Type B pancreatic cell (in vitro differentiated cells): ENCODE data around the gene GPM6B. TPM values are rescaled to one million over a fixed set of nuclear protein-coding genes. Genes with fewer than 3 reads are reported as not detected.

Source experiments
- DNase-seq: peaks from one replicate; pipeline ENCODE4 v3.0.0; 2021; ENCODE audit warnings: mixed read lengths; ENCODE audit not compliant: unreplicated experiment; ENCODE audit errors: extremely low spot score
- H3K27ac Mint-ChIP-seq: 2 replicates; pipeline ENCODE4 v1.8.0; 2021; ENCODE audit warnings: mild to moderate bottlenecking, mixed read lengths
- H3K27me3 Mint-ChIP-seq: 2 replicates; pipeline ENCODE4 v1.8.0; 2021; ENCODE audit warnings: mixed read lengths
- H3K36me3 Mint-ChIP-seq: 2 replicates; pipeline ENCODE4 v1.8.0; 2021; ENCODE audit warnings: mixed read lengths
- H3K4me1 Mint-ChIP-seq: one replicate; pipeline ENCODE4 v1.8.0; 2021; ENCODE audit warnings: mixed read lengths; ENCODE audit not compliant: unreplicated experiment
- H3K4me3 Mint-ChIP-seq: 2 replicates; pipeline ENCODE4 v1.8.0; 2021; ENCODE audit warnings: mild to moderate bottlenecking, mixed read lengths
- H3K9me3 Mint-ChIP-seq: 2 replicates; pipeline ENCODE4 v1.8.0; 2021; ENCODE audit warnings: mixed read lengths
- CTCF ChIP-seq: fragments of 200-600 bp; sonication (generic); conservative IDR thresholded peaks from 2 replicates; pipeline ENCODE4 v1.5.0; 2021; ENCODE audit warnings: antibody characterized with exemption, mild to moderate bottlenecking
- total RNA-seq: library from RNA; stranded (reverse); gene quantifications from 2 replicates; pipeline ENCODE4 v1.2.1, GENCODE V29; 2021; ENCODE audit warnings: low replicate concordance

Gene GPM6B
- total RNA-seq, 1 donor from 2014 or later, result 17.3 TPM

DNA sequence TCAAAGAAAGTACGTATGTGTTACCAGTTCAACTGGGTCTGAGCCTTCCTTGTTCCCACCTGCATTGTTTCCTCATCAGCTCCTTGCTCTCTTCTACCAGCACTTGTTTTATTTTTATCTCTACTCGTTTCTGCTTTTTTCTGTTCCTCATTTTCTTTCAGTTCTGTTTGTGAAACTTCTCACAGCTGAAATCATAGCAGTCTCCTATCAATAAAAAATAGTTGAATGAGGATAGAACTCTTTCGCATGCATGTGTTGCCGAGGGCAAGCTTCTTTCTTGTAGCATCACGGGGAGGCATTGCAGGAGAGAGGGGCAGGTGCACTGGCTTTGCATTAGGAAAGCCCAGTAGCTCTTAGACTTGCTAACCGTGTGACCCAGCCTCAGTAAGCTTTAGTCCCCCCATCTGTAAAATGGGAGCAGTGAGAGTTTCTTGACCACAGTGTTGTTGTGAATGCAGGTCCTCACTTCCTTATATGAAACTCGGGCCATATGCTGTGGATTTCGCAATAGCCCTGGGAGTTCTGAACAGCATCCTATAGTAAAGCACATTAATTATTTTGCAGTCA, 57.7 kb downstream of the GPM6B start:
- TF ChIP-seq CTCF, result no peak
- Mint-ChIP-seq H3K27me3 (no peaks in the 10 kb centered on the region), H3K4me1 (no peaks in the 10 kb centered on the region), H3K9me3 (no peaks in the 10 kb centered on the region), H3K36me3 (peaks cover 9% of the 10 kb centered on the region), H3K4me3 (no peak overlapping the region), H3K27ac (no peak overlapping the region)
- DNase-seq, result no peak

- H3K9me3 Mint-ChIP-seq, result no peaks in the 10 kb centered on the region
- no peak overlapping the region for H3K27ac Mint-ChIP-seq
- DNase-seq, result no peak
- no peak overlapping the region for H3K4me3 Mint-ChIP-seq
- no peaks in the 10 kb centered on the region for H3K27me3 Mint-ChIP-seq
- H3K36me3 Mint-ChIP-seq, result peaks cover 9% of the 10 kb centered on the region
- no peaks in the 10 kb centered on the region for H3K4me1 Mint-ChIP-seq
- no peak for TF ChIP-seq CTCF
These were observed 60.5 kb downstream of the GPM6B start for GRCh38 chrX:13756381-13756780.

GRCh38 chrX:13755254-13755653, 61.6 kb downstream of the GPM6B start:
- H3K36me3 Mint-ChIP-seq, result peaks cover 6% of the 10 kb centered on the region
- no peak overlapping the region for H3K27ac Mint-ChIP-seq

DNA sequence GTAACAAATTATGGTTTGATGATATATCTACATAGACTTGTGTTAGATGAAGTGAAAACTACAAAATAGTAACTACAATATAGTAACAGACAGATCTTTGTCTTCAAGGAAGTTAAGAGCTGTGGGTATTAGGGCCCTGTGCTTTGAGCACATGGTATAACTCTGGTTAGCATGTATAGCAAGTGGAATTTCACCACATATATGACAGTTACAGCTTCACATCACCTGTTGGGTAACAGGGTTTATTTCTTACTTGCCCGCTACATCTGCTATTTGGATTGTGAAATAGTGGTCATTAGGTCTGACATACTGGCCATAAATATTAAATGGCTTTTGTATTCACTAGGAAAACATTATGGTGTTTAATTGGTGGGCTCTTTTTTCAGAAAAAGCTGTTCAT, 62.1 kb downstream of the GPM6B start:
- Mint-ChIP-seq H3K36me3 (peaks cover 10% of the 10 kb centered on the region), H3K4me3 (no peak overlapping the region), H3K27ac (no peak overlapping the region), H3K4me1 (no peaks in the 10 kb centered on the region), H3K9me3 (no peaks in the 10 kb centered on the region), H3K27me3 (no peaks in the 10 kb centered on the region)
- no peak for DNase-seq
- no peak for TF ChIP-seq CTCF

More at GRCh38 chrX:13755254-13755653, 61.6 kb downstream of the GPM6B start:
- Mint-ChIP-seq H3K4me3 (no peak overlapping the region), H3K27me3 (no peaks in the 10 kb centered on the region), H3K9me3 (no peaks in the 10 kb centered on the region), H3K4me1 (no peaks in the 10 kb centered on the region)
- no peak for DNase-seq
- TF ChIP-seq CTCF, result no peak

GRCh38 chrX:13752646-13753045, 64.2 kb downstream of the GPM6B start:
- Mint-ChIP-seq H3K4me3 (no peak overlapping the region), H3K27me3 (no peaks in the 10 kb centered on the region), H3K27ac (no peak overlapping the region), H3K4me1 (no peaks in the 10 kb centered on the region), H3K9me3 (no peaks in the 10 kb centered on the region), H3K36me3 (peaks cover 6% of the 10 kb centered on the region)
- no peak for DNase-seq
- no peak for TF ChIP-seq CTCF

- DNase-seq, result no peak
- no peak overlapping the region for H3K4me3 Mint-ChIP-seq
- TF ChIP-seq CTCF, result no peak
- H3K36me3 Mint-ChIP-seq, result peaks cover 6% of the 10 kb centered on the region
- no peaks in the 10 kb centered on the region for H3K4me1 Mint-ChIP-seq
- no peaks in the 10 kb centered on the region for H3K27me3 Mint-ChIP-seq
- no peaks in the 10 kb centered on the region for H3K9me3 Mint-ChIP-seq
- H3K27ac Mint-ChIP-seq, result no peak overlapping the region
These were observed 64.8 kb downstream of the GPM6B start for GRCh38 chrX:13752141-13752540.
